Keratinocyte (primary cell): ENCODE measurements around the gene PHF23.

ENCODE experiments used
- CTCF ChIP-seq, 3 experiments: IDR thresholded peaks in 1 of 3; conservative IDR thresholded peaks in 1 of 3; optimal IDR thresholded peaks in 1 of 3; 2 replicates in 2 of 3; 3 replicates in 1 of 3; pipeline versions ENCODE3 to v1.5.1; 2011; ENCODE audit warnings: low read length in 3 of 3, mild to moderate bottlenecking in 3 of 3, moderate library complexity in 2 of 3, control low read depth in 1 of 3, inconsistent platforms in 1 of 3; ENCODE audit not compliant: insufficient read depth in 2 of 3; ENCODE audit errors: extremely low read depth in 1 of 3
- EZH2 ChIP-seq: IDR thresholded peaks from one replicate; pipeline ENCODE4 v1.6.1; 2012; ENCODE audit warnings: inconsistent platforms, mild to moderate bottlenecking, low read length, moderate library complexity

- TF ChIP-seq CTCF (optimal IDR thresholded peaks at IDR 0.05 in 1 of 3, IDR thresholded peaks at IDR 0.05 in 1 of 3, conservative IDR thresholded peaks at IDR 0.05 in 1 of 3; ENCODE audit: extremely low read depth in 1 of 3, insufficient read depth in 2 of 3, low read length in 3 of 3) (no peak), EZH2 (no peak)
Measured at GRCh38 chr17:7203391-7203790, 35.9 kb downstream of the PHF23 start.
